MM.1S (cell line): Measurements from ENCODE around the gene METTL25B.

Source experiments
- DNase-seq: peaks from one replicate; pipeline ENCODE4 v3.0.0-alpha.2; 2015
- H2AFZ ChIP-seq: fragments of 300-600 bp; sonication (generic); 2 replicates; pipeline ENCODE4 v1.6.0; 2016; ENCODE audit warnings: antibody characterized with exemption, low read length
- H3F3A ChIP-seq: fragments of 300-600 bp; sonication (generic); 2 replicates; pipeline ENCODE4 v1.6.1; 2016; ENCODE audit warnings: mild to moderate bottlenecking, antibody characterized with exemption, low read length, moderate library complexity, mixed read lengths; ENCODE audit not compliant: insufficient read depth
- H3K27ac ChIP-seq: fragments of 300-600 bp; sonication (generic); 2 replicates; pipeline ENCODE4 v1.5.1; 2016; ENCODE audit warnings: mild to moderate bottlenecking, low read length
- H3K27me3 ChIP-seq: fragments of 300-600 bp; sonication (generic); replicated peaks from 2 replicates; pipeline ENCODE4 v1.6.0; 2016; ENCODE audit warnings: low read length; ENCODE audit not compliant: insufficient read depth
- H3K36me3 ChIP-seq: fragments of 300-600 bp; sonication (generic); replicated peaks from 2 replicates; pipeline ENCODE4 v1.6.1; 2016; ENCODE audit warnings: mild to moderate bottlenecking, low read length, mixed read lengths; ENCODE audit not compliant: insufficient read depth
- H3K4me1 ChIP-seq: fragments of 300-600 bp; sonication (generic); 2 replicates; pipeline ENCODE4 v1.6.1; 2016; ENCODE audit warnings: low read length, mixed read lengths
- H3K4me2 ChIP-seq: fragments of 300-600 bp; sonication (generic); 2 replicates; pipeline ENCODE4 v1.6.0; 2016; ENCODE audit warnings: low read depth, low read length
- H3K4me3 ChIP-seq: fragments of 300-600 bp; sonication (generic); 2 replicates; pipeline ENCODE4 v1.5.1; 2016; ENCODE audit warnings: low read length, mixed read lengths
- H3K79me2 ChIP-seq: fragments of 300-600 bp; sonication (generic); 2 replicates; pipeline ENCODE4 v1.6.1; 2016; ENCODE audit warnings: mixed run types, low read length, mixed read lengths
- H3K9ac ChIP-seq: fragments of 300-600 bp; sonication (generic); 2 replicates; pipeline ENCODE4 v1.6.1; 2016; ENCODE audit warnings: low read length, mixed read lengths
- H3K9me2 ChIP-seq: fragments of 300-600 bp; sonication (generic); replicated peaks from 2 replicates; pipeline ENCODE4 v1.6.1; 2016; ENCODE audit warnings: mild to moderate bottlenecking, low read length, mixed read lengths; ENCODE audit not compliant: insufficient read depth
- H3K9me3 ChIP-seq: fragments of 300-600 bp; sonication (generic); replicated peaks from 2 replicates; pipeline ENCODE4 v1.6.1; 2016; ENCODE audit warnings: mild to moderate bottlenecking, low read length, mixed read lengths; ENCODE audit not compliant: insufficient read depth
- H4K20me1 ChIP-seq: fragments of 300-600 bp; sonication (generic); 2 replicates; pipeline ENCODE4 v1.6.1; 2016; ENCODE audit warnings: mild to moderate bottlenecking, low read length, moderate library complexity, mixed read lengths; ENCODE audit not compliant: insufficient read depth
- EZH2 ChIP-seq: fragments of 300-600 bp; sonication (generic); optimal IDR thresholded peaks from 2 replicates; pipeline ENCODE3; 2017; ENCODE audit warnings: low read depth, mild to moderate bottlenecking, antibody characterized with exemption, low read length, mixed read lengths
- EZH2phosphoT487 ChIP-seq: fragments of 300-600 bp; sonication (generic); IDR thresholded peaks from 2 replicates; pipeline ENCODE4 v1.6.1; 2018; ENCODE audit warnings: antibody characterized with exemption, low read length
- TF ChIP-seq, protein P1 (sequence below): fragments of 300-600 bp; sonication (generic); IDR thresholded peaks from 2 replicates; pipeline ENCODE4 v1.5.1; 2016; ENCODE audit warnings: antibody characterized with exemption, low read length, mixed read lengths

Gene METTL25B

DNA sequence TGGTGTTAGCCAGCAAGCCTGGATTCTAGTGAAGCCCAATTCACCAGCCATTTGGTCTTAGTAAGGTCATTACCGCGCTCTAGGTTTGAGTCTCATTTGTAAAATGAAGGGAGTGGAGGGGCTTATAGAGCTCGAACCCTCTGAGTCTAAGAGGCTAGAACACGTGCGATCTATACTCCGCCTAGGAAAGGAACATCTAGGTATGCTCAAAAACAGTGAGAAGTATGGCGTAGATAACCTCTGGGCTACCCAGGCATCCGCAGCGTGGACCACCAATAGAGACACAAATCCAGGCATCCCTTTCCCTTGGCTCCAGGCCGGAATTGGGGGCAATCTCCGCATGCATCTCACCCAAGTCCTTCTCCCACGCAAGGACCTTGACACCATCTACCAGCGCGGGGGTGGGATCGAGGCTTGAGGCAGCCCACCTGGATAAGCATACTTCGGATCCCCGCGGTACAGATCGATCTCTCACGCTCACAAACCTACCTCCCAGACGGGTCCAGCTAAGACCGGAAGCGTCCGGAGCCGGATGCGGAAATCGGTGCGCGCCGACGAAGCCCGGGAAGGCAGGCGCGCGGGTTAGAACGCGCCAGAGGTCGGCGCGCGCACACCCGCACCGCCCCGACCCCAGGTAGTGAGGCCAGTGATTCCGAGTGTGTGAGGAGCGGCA is at the start of gene METTL25B:
Gene METTL25B (plus strand): TSS at position 544 of the 673 bp plus-strand sequence. CDS start 636 bp downstream, outside the sequence.
- peak within 1 kb of the TSS; percentile 97 for H3K4me2 ChIP-seq
- peak within 1 kb of the TSS; percentile 90 for H2AFZ ChIP-seq
- DNase-seq = peak; percentile 93
- H3K27ac ChIP-seq = peak within 1 kb of the TSS; percentile 56
- H3K79me2 ChIP-seq = peaks cover 67% of the 10 kb centered on the region
- peaks cover 21% of the 10 kb centered on the region for H4K20me1 ChIP-seq
- peaks cover 16% of the 10 kb centered on the region for H3K4me1 ChIP-seq
- no peak for TF ChIP-seq EZH2
- TF ChIP-seq, protein P1, sequence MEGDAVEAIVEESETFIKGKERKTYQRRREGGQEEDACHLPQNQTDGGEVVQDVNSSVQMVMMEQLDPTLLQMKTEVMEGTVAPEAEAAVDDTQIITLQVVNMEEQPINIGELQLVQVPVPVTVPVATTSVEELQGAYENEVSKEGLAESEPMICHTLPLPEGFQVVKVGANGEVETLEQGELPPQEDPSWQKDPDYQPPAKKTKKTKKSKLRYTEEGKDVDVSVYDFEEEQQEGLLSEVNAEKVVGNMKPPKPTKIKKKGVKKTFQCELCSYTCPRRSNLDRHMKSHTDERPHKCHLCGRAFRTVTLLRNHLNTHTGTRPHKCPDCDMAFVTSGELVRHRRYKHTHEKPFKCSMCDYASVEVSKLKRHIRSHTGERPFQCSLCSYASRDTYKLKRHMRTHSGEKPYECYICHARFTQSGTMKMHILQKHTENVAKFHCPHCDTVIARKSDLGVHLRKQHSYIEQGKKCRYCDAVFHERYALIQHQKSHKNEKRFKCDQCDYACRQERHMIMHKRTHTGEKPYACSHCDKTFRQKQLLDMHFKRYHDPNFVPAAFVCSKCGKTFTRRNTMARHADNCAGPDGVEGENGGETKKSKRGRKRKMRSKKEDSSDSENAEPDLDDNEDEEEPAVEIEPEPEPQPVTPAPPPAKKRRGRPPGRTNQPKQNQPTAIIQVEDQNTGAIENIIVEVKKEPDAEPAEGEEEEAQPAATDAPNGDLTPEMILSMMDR = no peak
- TF ChIP-seq EZH2phosphoT487 = no peak
- H3K9me3 ChIP-seq = no peaks in the 10 kb centered on the region
- H3K9me2 ChIP-seq = no peaks in the 10 kb centered on the region
- H3K27me3 ChIP-seq = no peaks in the 10 kb centered on the region
- H3K36me3 ChIP-seq = peaks cover 14% of the 10 kb centered on the region
- peaks cover 32% of the 10 kb centered on the region for H3F3A ChIP-seq
- H3K4me3 ChIP-seq = peak within 1 kb of the TSS; percentile 95
- peak within 1 kb of the TSS; percentile 85 for H3K9ac ChIP-seq

DNA sequence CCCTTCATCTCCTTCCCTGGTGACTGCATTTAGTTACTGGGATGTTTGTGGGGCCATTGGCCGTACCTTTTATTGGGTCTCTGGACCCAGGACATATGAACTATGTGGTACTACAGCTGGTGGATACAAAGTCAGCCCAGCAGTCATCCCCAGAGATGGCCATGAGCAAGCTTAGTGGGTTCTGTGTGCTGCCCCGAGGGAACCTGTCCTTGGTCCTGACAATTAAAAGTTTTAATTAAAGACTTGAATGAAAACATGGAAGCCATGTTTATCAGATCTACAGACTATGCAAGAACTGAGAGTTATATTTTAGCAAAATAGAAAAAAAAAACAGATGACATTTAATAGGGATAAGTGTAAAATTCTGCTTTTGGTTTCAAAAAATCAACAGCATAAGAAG is 48.2 kb upstream of the METTL25B start:
- no peak overlapping the region for H3K4me3 ChIP-seq
- H3K27ac ChIP-seq = no peak overlapping the region
- H3K27me3 ChIP-seq = peaks cover 87% of the 10 kb centered on the region
- H2AFZ ChIP-seq = no peak overlapping the region
- DNase-seq = no peak
- peaks cover 4% of the 10 kb centered on the region; the same call in 1 of the 2 replicates for H3K4me1 ChIP-seq
- H3K9me3 ChIP-seq = no peaks in the 10 kb centered on the region
- H4K20me1 ChIP-seq = no peaks in the 10 kb centered on the region
- TF ChIP-seq, protein P1 = no peak
- TF ChIP-seq EZH2phosphoT487 (no peak), EZH2 (no peak)
- no peaks in the 10 kb centered on the region for H3K36me3 ChIP-seq
- H3K9me2 ChIP-seq = no peaks in the 10 kb centered on the region
- no peak overlapping the region for H3K9ac ChIP-seq
- H3K79me2 ChIP-seq = no peaks in the 10 kb centered on the region
- H3F3A ChIP-seq = no peaks in the 10 kb centered on the region
- H3K4me2 ChIP-seq = no peak overlapping the region

DNA sequence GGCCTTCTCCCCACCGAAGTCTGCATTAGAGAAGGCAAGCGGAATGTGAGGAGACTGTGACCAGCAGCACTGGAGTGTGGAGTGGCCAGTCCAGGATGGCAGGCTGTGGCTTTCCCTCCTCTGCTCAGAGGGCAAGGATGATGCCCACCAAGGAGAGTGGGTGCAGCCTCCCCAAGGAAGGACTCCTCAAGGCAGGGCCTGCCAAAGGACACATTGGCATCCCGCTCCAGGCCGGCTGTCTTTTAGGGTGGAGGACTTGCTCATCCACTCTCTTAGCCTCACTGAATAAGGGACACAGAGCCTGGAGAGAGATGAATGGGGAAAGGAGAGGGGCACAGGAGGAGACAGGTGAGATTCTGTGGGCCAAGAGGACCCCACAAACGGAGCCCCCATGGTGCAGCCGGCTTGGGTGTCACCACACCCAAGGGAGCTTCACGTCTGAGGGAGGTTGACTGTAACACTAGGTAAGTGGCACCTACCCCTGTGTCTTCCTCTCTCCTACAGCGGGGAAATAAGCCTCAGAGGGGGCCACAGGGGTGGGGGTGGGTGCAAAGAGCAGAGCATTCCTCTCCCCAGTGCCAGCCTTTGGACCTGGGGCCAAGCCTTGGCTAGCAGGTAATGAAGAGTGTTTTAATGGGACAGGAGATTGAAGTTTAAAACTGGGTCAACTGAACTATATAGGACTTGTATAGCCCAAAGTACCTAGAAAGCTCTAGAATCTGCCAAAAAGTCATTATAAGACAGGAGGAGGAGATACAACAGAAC is 46.9 kb upstream of the METTL25B start:
- Histone ChIP-seq H3K4me3 (no peak overlapping the region), H3K4me1 (peaks cover 4% of the 10 kb centered on the region; the same call in 1 of the 2 replicates), H2AFZ (no peak overlapping the region), H3K4me2 (no peak overlapping the region), H3F3A (no peaks in the 10 kb centered on the region), H3K9me2 (no peaks in the 10 kb centered on the region), H4K20me1 (no peaks in the 10 kb centered on the region), H3K27me3 (peaks cover 79% of the 10 kb centered on the region), H3K79me2 (no peaks in the 10 kb centered on the region), H3K27ac (no peak overlapping the region), H3K9ac (no peak overlapping the region), H3K9me3 (no peaks in the 10 kb centered on the region), H3K36me3 (no peaks in the 10 kb centered on the region)
- no peak for DNase-seq
- TF ChIP-seq EZH2phosphoT487 (no peak), EZH2 (no peak)
- TF ChIP-seq, protein P1 = no peak
